Colonic mucosa (tissue), 4 donors: ENCODE data around the gene KRR1. TPM values are rescaled to one million over a fixed set of nuclear protein-coding genes. Genes with fewer than 3 reads are reported as not detected.
"Not testable (repeated sequence)": the region's sequence is repeated elsewhere in the genome, so short reads cannot be mapped to it uniquely, and the experiment has no call there.

Experiments
- DNase-seq: peaks from one replicate; pipeline ENCODE4 v3.0.0-alpha.2; 2020
- H3K27ac ChIP-seq: fragments of 200-600 bp; one replicate; pipeline ENCODE4 v1.8.0; 2021
- H3K27me3 ChIP-seq: fragments of 200-600 bp; one replicate; pipeline ENCODE4 v1.8.0; 2021
- H3K36me3 ChIP-seq: fragments of 200-600 bp; one replicate; pipeline ENCODE4 v1.8.0; 2021
- H3K4me1 ChIP-seq: fragments of 200-600 bp; one replicate; pipeline ENCODE4 v1.8.0; 2021; ENCODE audit warnings: mild to moderate bottlenecking
- H3K4me3 ChIP-seq: fragments of 200-600 bp; one replicate; pipeline ENCODE4 v1.8.0; 2021
- H3K9ac ChIP-seq, 2 donors: one replicate each; pipeline ENCODE4 v1.7.0; 2013; ENCODE audit warnings: control low read depth in 2 of 2, low read depth in 2 of 2, low read length in 2 of 2
- H3K9me3 ChIP-seq: fragments of 200-600 bp; one replicate; pipeline ENCODE4 v1.8.0; 2021
- CTCF ChIP-seq: fragments of 200-600 bp; IDR thresholded peaks from one replicate; pipeline ENCODE4 v1.8.0; 2022; ENCODE audit warnings: antibody characterized with exemption, mild to moderate bottlenecking
- intact Hi-C: fragments of 100-400 bp; cut with DNase I; formaldehyde crosslinking; loops from one replicate; pipeline ENCODE4 v1.14.1; 2022
- total RNA-seq, 2 donors: library from RNA; stranded (reverse); fragmentation: NEBNext Ultra II Directional in 1 of 2; extraction: Animal tissue kit (Norgen Biotek cat#: 25700) in 1 of 2; gene quantifications; one replicate each; pipeline ENCODE4 v1.2.1, GENCODE V29; 2021
- donor health status: healthy.
- donor health status: DM: no; HTN: no; CAD: no.
- donor health status: DM: no; HTN: no; CAD: no.

Gene KRR1
- total RNA-seq, 2 donors from 2014 or later: 32.8 to 33.2 TPM

DNA sequence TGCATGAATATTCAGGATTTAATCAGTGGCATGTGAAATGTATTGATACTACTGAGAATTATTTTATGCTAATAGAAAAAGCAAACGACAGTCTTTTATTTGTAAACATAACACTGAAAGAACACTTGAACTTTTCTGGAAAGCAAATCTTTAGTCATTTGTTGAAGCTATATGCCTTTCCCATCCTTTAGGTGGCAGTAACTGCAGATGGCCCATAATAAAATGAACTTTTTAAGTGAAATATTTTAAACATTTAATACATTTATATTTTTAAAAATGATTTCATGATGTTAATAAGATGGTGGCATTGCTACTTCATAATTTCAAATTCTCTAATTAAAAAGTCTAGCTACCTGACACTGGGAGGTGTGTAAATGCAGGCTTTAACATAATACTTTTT, 13.9 kb upstream of the KRR1 start:
- no peak for DNase-seq
- intact Hi-C loops: loop anchor here (5.0 kb wide), 1 partner anchor 512 kb away; no protein-coding TSS in a partner anchor
- Histone ChIP-seq H3K27ac (no peak overlapping the region), H3K27me3 (no peaks in the 10 kb centered on the region), H3K9ac (no peak overlapping the region), H3K36me3 (no peaks in the 10 kb centered on the region), H3K4me1 (no peaks in the 10 kb centered on the region), H3K4me3 (no peak overlapping the region), H3K9me3 (no peaks in the 10 kb centered on the region)
- no peak for TF ChIP-seq CTCF

DNA sequence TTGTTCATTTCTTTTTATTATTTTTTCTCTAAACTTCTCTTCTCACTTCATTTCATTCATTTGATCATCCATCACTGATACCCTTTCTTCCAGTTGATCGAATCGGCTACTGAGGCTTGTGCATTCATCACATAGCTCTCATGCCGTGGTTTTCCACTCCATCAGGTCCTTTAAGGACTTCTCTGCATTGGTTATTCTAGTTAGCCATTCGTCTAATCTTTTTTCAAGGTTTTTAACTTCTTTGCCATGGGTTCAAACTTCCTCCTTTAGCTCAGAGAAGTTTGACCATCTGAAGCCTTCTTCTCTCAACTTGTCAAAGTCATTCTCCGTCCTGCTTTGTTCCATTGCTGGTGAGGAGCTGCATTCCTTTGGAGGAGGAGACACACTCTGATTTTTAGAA, 10.7 kb upstream of the KRR1 start:
- H3K9ac ChIP-seq, H3K36me3 ChIP-seq, H3K27me3 ChIP-seq, H3K9me3 ChIP-seq, intact Hi-C loops, DNase-seq, H3K4me1 ChIP-seq, H3K4me3 ChIP-seq, H3K27ac ChIP-seq: not testable (repeated sequence)

DNA sequence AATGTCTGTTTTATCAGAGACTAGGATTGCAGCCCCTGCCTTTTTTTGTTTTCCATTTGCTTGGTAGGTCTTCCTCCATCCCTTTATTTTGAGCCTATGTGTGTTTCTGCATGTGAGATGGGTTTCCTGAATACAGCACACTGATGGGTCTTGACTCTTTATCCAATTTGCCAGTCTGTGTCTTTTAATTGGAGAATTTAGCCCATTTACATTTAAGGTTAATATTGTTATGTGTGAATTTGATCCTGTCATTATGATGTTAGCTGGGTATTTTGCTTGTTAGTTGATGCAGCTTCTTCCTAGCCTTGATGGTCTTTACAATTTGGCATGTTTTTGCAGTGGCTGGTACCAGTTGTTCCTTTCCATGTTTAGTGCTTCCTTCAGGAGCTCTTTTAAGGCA, 9.8 kb upstream of the KRR1 start:
- DNase-seq, H3K9me3 ChIP-seq, H3K36me3 ChIP-seq, H3K9ac ChIP-seq, H3K4me3 ChIP-seq, H3K27me3 ChIP-seq, intact Hi-C loops, H3K27ac ChIP-seq, H3K4me1 ChIP-seq: not testable (repeated sequence)

DNA sequence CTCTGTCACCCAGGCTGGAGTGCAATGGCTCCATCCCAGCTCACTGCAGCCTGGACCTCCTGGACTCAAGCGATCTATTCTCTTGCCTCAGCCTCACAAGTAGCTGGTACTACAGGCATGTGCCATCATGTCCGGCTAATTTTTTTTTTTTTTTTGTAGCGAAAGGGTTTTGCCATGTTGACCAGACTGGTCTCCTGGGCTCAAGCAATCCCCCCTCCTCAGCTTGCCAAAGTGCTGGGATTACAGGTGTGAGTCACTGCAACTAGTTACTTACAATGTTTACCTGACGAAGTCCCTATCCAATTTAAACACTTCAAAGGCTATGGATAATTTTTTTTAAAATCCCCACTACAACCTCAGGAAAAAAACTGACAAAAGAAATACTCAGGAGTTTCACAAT, 1.8 kb downstream of the KRR1 start:
- no peak for TF ChIP-seq CTCF
- Histone ChIP-seq H3K36me3 (no peaks in the 10 kb centered on the region), H3K9me3 (no peaks in the 10 kb centered on the region), H3K9ac (no peak overlapping the region), H3K27ac (no peak overlapping the region), H3K4me1 (peaks cover 7% of the 10 kb centered on the region), H3K4me3 (no peak overlapping the region), H3K27me3 (no peaks in the 10 kb centered on the region)
- intact Hi-C loops: loop anchor here (5.0 to 10.0 kb wide), 2 partner anchors 177 to 845 kb away; partner anchors contain the start of genes CAPS2 and GLIPR1L1
- no peak for DNase-seq

DNA sequence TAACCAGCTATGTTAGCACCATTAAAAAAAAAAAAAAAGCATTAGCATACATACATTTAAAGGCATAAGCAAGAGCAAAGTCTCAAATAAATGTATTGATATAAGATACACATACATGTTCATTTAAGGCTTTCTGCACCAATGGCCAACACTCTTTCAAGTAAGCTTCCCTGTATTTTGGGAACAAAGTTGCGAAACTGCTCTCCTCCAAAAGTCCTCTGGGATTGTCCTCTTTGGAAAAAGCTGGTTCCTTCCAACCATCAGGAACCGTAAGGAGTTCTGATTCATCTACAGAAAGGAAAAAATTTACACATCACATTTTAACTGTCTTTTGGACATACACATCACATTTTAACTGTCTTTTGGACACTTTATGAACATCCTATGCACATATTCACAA, 3.2 kb downstream of the KRR1 start:
- no peak for TF ChIP-seq CTCF
- no peak overlapping the region for H3K4me3 ChIP-seq
- H3K9ac ChIP-seq: no peak overlapping the region
- no peak for DNase-seq
- no peak overlapping the region for H3K27ac ChIP-seq
- intact Hi-C loops: loop anchor here (5.0 to 10.0 kb wide), 2 partner anchors 176 to 847 kb away; partner anchors contain the start of genes CAPS2 and GLIPR1L1
- no peaks in the 10 kb centered on the region for H3K27me3 ChIP-seq
- H3K9me3 ChIP-seq: no peaks in the 10 kb centered on the region
- H3K4me1 ChIP-seq: peaks cover 7% of the 10 kb centered on the region
- no peaks in the 10 kb centered on the region for H3K36me3 ChIP-seq

DNA sequence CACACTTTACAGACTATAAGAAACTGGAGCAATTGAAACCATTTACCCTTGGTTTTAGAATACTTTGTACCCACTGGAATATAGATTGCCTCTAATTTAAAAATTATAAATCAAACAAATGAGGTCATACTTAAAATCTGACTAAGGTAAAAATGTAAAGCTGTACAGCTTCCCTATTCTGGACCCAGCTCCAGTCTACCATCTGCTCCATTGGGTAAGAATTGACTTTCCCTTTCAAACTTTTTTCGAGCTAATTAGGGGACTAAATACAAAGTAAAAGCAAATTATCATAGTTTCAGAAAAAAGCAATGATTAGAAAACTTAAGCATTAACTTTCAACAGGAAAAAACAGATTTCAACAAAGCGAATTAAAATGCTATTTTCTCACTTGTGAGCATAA, 4.3 kb downstream of the KRR1 start:
- Histone ChIP-seq H3K9me3 (no peaks in the 10 kb centered on the region), H3K4me3 (no peak overlapping the region), H3K4me1 (peaks cover 7% of the 10 kb centered on the region), H3K27me3 (no peaks in the 10 kb centered on the region), H3K36me3 (no peaks in the 10 kb centered on the region), H3K9ac (no peak overlapping the region), H3K27ac (no peak overlapping the region)
- no peak for DNase-seq
- intact Hi-C loops: loop anchor here (5.0 to 10.0 kb wide), 2 partner anchors 175 to 848 kb away; partner anchors contain the start of genes CAPS2 and GLIPR1L1
- TF ChIP-seq CTCF: no peak
